NCI-H1092 (cell line): ENCODE data around the gene STK38.

Experiments used
- DNase-seq: peaks from one replicate; lab custom pipeline; 2025; lab: John Stamatoyannopoulos, UW

STK38 gene

DNA sequence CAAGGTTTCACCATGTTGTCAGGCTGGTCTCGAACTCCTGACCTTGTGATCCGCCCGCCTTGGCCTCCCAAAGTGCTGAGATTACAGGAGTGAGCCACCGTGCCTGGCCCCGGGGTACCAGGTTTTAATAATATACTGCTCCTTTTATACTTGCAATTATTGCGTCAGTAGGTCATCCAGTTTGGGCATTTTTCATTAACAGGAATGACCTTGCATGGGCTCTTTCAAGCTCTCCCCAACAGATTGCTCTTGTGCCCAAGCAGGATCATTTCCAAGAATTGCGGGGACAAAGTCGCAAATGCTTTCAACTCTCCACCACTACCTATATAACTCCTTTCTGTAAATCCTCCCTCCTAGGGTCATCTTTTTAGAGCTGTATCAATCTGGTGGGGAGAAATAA, 23.8 kb downstream of the STK38 start:
- DNase-seq = no peak

DNA sequence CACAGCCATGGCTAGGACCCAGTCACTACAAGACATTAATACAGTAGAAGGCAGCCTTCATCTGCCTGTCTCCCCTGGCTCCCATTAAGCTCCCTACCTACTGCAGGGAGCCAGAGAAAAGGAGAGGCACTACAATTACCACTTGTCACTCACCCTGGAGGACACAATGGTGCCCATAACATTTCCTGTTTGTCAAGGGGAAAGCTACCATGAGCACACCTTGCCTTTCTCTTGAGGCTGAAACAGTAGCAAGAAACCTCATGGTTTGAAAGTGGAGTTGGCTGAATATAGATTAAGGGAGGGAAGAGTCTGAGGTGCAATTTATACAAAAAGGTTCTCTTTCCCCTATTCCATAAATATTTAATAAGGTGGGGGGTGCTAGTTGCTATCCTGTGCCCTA, 27.9 kb downstream of the STK38 start:
- no peak for DNase-seq

GRCh38 chr6:36517408-36517807, 29.9 kb downstream of the STK38 start:
- no peak for DNase-seq

- DNase-seq = no peak
These were observed 30.3 kb downstream of the STK38 start for GRCh38 chr6:36516988-36517387.

DNA sequence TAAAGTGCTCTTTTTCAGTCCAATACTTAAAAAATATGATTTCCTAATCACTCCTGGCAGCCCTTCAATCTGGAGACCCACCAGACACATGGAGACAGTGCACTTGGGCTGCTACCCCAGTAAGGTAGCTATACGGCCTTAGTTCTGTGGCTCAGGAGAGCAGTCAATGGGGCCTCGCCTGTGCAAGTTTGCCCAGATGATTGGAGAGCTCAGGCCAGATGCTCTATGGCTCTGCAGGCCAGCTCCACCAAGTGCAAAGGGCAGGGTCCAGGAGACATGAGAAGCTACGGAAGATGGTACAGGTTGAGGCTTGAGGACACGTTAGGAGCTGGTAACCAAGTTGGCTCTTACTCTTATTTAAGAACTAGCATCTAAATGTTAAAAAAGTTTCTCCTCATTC, 30.7 kb downstream of the STK38 start:
- DNase-seq = no peak

DNA sequence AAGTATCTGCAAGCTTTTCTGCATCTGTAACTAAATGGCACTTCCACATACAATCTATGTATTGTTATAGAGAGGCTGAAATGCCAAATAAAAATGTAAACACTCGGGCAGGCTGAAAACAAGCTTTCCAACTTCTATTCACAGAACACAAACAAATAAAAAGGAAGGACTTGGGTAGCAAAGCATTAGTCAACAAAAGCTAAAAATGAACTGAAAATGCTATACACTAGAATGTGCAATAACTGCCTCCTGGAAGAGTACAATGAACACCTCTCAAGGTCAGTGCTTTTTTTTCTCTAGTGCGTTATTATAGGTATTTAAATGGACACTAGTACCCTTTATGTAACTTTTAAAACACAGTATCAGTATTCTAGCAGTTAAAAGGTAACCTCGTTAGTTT, 31.4 kb downstream of the STK38 start:
- DNase-seq = no peak

GRCh38 chr6:36514554-36515456, 32.5 kb downstream of the STK38 start:
- no peak for DNase-seq

DNA sequence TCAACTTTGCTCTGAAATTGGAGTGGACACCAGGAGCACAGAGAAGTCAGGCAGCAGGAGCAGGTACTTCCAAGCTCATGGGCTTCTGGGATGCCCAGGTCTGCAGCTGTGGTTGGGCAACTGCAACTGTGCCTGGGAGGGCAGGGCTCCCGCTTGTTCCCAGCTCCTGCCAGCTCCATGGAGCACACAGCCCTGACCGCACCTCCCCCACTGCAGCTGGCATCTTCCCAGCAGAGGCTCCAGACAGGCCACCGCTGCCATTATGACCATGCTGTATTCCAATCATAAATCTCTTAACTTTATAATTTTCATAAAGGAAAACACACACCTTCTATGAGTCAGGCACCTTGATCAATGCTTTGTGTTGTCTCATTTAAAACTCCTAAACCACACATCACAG, 36.9 kb downstream of the STK38 start:
- DNase-seq = no peak

- no peak for DNase-seq
These were observed 38.7 kb downstream of the STK38 start for GRCh38 chr6:36508532-36508931.

DNA sequence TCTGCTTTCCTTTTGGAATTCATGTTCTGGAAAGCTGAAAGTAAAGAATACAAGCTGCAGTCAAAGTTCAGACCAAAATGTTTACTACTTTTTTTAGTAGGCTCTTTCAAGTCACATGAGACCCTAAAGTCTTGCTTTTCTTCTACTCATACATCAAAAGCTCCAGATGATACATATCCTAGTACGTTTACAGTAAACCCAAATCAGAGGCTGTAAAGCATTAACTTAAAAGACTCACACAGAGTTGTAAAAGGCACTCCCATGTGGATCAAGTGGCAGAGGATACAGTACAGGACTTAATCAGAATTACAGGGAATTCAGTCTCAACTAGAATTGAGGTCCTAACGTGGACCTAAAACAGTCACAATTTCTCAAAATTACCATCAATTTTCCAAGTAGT, 40.7 kb downstream of the STK38 start:
- DNase-seq = no peak

DNA sequence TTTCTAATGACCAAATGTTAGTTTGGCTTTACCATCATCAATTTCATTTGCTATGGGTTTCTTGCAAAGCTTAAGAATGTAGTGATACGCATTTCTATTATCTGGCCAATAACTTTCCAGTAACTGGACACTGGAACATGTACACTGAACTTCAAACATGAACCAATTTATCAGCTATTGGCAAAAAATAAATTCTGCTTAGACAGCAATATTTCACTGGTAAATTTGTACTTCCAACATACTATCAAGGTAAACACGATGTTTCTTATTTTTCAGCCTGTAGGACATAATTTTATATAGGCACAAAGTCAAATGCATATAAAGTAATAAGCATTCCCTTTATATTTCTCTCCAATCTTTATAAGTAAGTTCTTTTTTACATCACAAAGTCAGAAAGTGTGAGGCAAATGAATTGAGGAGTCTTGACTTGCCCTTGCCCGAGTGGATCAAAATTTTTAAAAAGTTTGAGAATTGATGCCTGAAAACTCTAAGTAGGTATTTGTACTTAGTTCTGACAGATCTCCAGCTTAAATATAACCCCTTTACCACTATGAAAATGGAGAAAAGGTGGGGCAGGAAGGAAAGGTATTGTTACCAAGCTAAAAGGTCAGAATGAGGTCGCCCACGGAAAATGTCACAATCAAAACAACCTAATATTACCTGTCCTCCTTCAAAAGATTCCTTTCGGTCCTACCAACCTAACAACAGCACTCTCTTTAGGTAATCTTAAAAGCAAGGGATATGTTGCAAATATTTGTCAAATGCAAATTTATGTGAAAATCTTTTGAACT, 41.3 kb downstream of the STK38 start:
- DNase-seq = no peak

GRCh38 chr6:36504982-36505381, 42.3 kb downstream of the STK38 start:
- DNase-seq = no peak

GRCh38 chr6:36504181-36504580, 43.1 kb downstream of the STK38 start:
- DNase-seq = no peak

DNA sequence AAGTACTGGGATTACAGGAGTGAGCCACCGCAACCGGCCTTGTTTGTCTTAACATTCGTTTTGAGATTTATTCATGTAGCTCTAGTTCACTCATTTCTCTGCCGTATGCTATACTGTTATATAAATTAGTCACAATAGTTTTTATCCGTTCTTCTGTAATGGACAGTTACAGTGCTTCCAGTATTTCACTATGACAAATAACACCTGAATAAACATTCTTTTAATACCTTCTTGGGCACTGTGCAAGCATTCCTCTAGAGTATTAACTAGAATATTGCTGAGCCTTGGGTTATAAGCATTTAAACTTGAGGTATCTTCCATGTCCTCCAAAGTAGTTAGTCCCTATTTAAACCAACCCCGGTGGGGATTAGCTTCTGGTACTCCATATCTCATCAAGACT, 45.6 kb downstream of the STK38 start:
- DNase-seq = no peak

- DNase-seq = no peak
These were observed 47.4 kb downstream of the STK38 start for GRCh38 chr6:36499918-36500317.

DNA sequence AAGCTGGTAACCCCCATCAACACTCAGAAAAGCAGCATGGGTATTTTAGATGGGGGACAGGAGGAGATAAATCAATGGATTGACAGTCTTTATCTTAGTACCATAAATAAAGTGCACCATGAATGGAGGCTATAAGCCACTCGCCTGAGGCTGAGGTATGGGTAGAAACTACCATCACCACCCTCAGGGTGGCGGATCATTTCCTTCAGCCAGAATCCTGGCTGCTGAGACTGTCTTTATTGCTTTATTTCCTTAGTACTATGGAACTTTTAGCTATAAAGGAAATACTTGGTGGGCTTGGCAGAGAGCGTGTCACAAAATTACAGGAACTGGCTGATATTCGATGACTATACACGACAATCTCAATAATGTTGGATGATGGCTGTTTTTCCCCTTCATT, 52.2 kb downstream of the STK38 start:
- no peak for DNase-seq

DNA sequence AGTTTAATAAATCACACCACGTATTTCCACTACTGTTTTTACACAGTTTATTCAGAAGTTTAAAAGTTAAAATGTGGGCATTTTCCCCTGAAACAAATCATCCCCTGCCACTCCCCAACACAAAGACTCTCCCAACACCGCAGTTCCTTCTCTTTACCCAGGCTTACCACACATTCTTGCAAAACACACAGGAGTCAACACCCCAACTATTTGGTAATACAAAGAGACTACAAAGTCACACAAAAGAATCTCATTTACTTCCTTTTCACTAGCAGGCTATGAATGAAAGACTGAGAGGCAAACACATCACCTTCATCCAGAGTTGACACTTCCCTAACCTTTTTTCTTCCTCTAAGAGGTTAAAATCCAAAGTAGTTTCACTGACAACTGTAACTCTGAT, 53.4 kb downstream of the STK38 start:
- DNase-seq = no peak

DNA sequence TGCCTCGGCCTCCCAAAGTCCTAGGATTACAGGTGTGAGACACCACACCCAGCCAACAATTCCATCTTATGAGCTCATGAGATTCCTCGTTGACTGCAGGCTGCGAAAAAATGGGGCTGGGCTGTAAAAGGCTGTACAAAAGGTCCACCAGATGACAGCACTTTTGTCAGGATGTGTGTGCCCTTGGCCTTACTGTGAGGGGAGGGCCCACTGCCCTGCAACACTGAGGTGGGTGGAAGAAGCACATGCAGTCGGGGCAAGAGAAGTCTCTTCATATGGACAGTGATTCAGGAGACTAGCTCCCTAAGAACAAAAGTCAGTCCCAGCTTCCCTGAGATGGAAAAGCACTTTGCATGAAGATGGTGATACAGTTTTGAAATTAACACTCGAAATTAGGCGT, 54.0 kb downstream of the STK38 start:
- no peak for DNase-seq

- DNase-seq = no peak
These were observed 54.7 kb downstream of the STK38 start for GRCh38 chr6:36492621-36493020.

GRCh38 chr6:36492092-36492491, 55.2 kb downstream of the STK38 start:
- DNase-seq = no peak

DNA sequence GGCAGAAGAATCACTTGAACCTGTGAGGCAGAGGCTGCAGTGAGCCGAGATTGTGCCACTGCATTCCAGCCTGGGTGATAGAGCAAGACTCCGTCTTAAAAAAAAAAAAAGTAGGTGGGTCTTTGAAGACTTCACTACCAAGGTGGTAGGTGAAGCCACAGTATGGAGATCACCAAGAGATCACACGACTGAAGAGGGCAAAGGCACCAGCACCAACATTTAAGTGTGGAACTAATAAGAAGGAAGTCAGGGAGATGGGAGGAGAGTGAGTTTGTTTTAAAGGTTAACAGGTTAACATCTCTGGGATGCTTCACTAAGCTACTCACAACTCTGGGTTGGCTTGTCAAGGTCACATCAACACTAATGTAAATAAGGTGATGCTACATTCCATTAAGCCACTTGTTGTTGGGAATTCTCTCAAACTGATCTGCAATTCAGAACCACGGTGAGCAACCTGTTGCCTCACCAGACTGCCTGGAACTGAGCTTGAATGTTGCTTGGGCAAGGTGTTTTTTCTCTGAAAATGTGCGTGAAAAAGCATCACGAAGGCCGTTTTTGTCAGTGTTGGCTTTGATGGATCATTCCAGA, 55.8 kb downstream of the STK38 start:
- DNase-seq = no peak

DNA sequence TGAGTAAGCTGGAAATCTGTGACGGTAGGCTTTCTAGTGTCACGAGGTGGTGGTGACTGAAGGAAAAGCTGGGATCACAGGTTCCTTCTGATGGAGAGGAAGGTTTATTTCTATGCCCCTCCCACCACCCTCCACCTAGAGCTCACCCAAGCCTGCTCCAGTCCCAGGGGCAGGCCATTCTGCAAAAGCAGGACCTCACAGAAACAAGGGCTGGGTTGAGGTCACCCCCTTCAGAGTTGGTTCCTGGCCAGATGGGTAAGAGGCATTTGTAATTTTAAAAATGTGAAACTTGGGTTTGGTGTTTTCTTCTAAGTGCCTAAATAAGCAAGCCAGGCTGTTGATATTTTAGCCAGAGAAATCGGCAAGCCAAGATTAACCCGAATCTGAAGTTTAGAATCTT, 57.9 kb downstream of the STK38 start:
- no peak for DNase-seq

DNA sequence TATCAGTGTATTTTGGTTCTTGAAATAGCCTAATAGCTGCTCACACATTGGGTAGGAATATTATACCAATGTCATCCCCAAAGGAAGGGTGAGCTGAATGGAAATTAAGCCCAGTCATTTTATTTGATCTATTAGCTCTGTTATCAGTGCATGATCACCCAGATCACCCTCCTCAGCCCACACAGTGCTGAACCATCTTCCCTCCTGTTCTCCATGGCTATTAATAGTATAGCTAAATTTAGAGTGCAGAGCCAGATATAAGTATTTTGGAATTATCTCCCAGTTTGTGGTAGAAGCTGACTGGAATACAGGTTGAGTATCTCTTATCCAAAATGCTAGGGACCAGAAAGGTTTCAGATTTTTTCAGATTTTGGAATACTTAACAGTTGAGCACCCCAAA, 59.1 kb downstream of the STK38 start:
- DNase-seq = no peak
